ENCODE data around the gene SPSB4. TPM values are rescaled to one million over a fixed set of nuclear protein-coding genes. Genes with fewer than 3 reads are reported as not detected.

Gene SPSB4
- total and polyA plus RNA-seq, 10 donors, result 0.87 to 10.7 (median 5.9) TPM

DNA sequence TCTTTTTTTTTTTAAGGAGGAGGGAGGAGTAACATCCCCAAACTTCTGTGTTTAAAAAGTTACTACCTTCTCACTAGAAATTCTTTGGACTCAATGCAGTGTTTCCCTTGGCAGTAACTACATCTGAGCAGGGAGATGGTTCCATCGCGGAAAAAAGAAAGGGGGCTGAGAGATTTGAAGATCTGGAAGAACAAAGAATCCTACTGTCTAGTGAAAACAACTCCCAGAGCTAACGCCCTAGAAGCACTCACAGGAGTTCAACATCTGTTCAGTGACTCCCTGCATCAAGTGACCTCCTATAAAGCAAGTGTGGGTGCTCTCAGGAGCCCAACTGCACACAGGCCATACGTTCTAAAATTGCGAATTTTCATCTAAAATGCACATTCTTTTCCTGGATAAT lies 113.7 kb downstream of the SPSB4 start:
- H3K36me3 ChIP-seq, result no peaks in the 10 kb centered on the region
- no peak overlapping the region for H3K27ac ChIP-seq
- H3K4me3 ChIP-seq, result no peak overlapping the region
- intact Hi-C loops (cut with DNase I; ENCODE audit: low total_unique reads), result no loop called here
- H3K4me1 ChIP-seq, result no peaks in the 10 kb centered on the region
- H3K27me3 ChIP-seq (replicated peaks in 1 of 7), result no peaks in the 10 kb centered on the region
- WGBS, 5 donors, result 79 to 88% (median 81%) methylated on average over 5 of the region's 5 CpGs
- DNase-seq, result no peak
- peaks cover 0 to 29% (median 16%) of the 10 kb centered on the region in 8 donors for H3K9me3 ChIP-seq
- TF ChIP-seq POLR2AphosphoS5 (IDR thresholded peaks at IDR 0.05) (no peak), POLR2A (IDR thresholded peaks at IDR 0.05) (no peak)
- TF ChIP-seq, protein P1, sequence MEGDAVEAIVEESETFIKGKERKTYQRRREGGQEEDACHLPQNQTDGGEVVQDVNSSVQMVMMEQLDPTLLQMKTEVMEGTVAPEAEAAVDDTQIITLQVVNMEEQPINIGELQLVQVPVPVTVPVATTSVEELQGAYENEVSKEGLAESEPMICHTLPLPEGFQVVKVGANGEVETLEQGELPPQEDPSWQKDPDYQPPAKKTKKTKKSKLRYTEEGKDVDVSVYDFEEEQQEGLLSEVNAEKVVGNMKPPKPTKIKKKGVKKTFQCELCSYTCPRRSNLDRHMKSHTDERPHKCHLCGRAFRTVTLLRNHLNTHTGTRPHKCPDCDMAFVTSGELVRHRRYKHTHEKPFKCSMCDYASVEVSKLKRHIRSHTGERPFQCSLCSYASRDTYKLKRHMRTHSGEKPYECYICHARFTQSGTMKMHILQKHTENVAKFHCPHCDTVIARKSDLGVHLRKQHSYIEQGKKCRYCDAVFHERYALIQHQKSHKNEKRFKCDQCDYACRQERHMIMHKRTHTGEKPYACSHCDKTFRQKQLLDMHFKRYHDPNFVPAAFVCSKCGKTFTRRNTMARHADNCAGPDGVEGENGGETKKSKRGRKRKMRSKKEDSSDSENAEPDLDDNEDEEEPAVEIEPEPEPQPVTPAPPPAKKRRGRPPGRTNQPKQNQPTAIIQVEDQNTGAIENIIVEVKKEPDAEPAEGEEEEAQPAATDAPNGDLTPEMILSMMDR (IDR thresholded peaks at IDR 0.05 in 8 of 11, conservative IDR thresholded peaks at IDR 0.05 in 3 of 11), result no peak

DNA sequence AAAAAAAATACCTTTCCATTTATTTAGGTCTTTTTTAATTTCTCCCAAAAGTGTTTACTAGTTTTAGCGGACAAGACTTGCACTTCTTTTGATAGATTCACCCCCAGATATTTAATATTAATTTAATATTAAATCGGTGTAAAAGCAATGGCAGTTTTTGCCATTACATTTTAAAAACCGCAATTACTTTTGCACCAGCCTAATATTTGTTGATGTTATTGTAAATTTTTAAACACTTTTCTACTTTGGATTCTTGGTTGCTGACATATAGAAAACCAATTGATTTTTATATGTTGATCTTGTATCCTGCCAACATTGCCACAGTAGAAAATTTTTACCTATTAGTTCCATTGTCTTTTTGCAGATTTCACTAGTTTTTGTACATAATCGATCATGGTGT lies 116.5 kb downstream of the SPSB4 start:
- intact Hi-C loops (cut with DNase I; ENCODE audit: low total_unique reads), result no loop called here
- Histone ChIP-seq H3K36me3 (no peaks in the 10 kb centered on the region), H3K27ac (no peak overlapping the region), H3K9me3 (peaks cover 0 to 12% (median 0%) of the 10 kb centered on the region in 8 donors), H3K4me3 (no peak overlapping the region), H3K4me1 (no peaks in the 10 kb centered on the region), H3K27me3 (replicated peaks in 1 of 7) (no peaks in the 10 kb centered on the region)
- TF ChIP-seq, protein P1 (IDR thresholded peaks at IDR 0.05 in 8 of 11, conservative IDR thresholded peaks at IDR 0.05 in 3 of 11), result no peak
- TF ChIP-seq POLR2A (IDR thresholded peaks at IDR 0.05) (no peak), POLR2AphosphoS5 (IDR thresholded peaks at IDR 0.05) (no peak)
- 91 to 96% (median 94%) methylated on average over 4 of the region's 4 CpGs for WGBS, 5 donors
- no peak for DNase-seq

DNA sequence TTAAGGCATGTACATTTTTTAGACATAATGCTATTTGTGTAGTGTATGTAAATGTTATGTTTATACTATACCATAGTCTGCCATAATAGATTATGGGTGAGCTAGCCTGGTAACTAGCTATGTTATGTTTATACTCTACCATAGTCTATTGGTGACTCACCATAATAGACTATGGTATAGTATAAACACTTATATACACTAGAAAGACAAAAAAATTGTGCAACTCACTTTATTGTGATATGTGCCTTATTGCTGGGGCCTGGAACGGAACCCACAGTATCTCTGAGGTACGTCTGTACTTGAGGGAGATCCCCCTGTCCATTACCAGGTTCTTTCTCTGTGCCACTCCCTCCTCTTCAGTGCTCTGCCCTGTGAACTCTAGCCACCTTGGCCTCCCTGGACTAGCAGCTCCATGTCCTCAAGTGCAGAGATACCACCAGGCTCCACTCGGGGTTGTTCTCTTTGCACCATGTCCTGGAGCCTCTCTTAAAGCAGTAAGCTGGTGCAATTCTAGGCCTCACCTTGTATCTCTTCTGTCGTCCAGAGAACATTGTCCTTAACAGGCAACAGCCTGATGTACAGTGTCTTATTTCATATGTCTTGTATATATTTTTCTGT lies 119.6 kb downstream of the SPSB4 start:
- intact Hi-C loops (cut with DNase I; ENCODE audit: low total_unique reads), result no loop called here
- no peak for DNase-seq
- no peaks in the 10 kb centered on the region for H3K36me3 ChIP-seq
- H3K4me1 ChIP-seq, result no peaks in the 10 kb centered on the region
- WGBS, 5 donors, result 82 to 95% (median 89%) methylated on average over 4 of the region's 4 CpGs
- peaks cover 0 to 6% (median 0%) of the 10 kb centered on the region in 7 donors for H3K27me3 ChIP-seq (replicated peaks in 1 of 7)
- peaks cover 0 to 12% (median 0%) of the 10 kb centered on the region in 8 donors for H3K9me3 ChIP-seq
- no peak overlapping the region for H3K27ac ChIP-seq
- TF ChIP-seq, protein P1 (IDR thresholded peaks at IDR 0.05 in 8 of 11, conservative IDR thresholded peaks at IDR 0.05 in 3 of 11), result no peak
- no peak for TF ChIP-seq POLR2AphosphoS5 (IDR thresholded peaks at IDR 0.05)
- TF ChIP-seq POLR2A (IDR thresholded peaks at IDR 0.05), result no peak
- no peak overlapping the region for H3K4me3 ChIP-seq

DNA sequence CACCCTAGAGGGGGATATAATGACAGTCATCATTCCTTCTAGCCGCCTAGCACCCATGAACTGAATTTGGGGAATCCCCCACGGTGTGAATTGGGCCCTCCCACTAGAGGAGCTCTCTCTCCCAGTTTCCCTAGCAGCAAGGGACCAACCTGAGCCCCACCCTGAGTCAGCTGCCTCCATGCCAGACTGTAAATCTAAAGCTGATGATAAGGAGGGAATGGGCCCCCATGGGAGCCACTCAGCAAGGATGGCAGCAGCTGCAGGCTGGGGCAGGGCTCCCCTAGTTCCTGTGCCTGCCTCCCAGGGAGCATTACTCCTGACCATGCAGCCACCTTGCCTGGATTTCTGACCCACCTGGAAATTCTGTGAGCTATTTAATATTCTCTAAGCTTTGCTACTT lies 123.5 kb downstream of the SPSB4 start:
- H3K9me3 ChIP-seq, result peaks cover 0 to 6% (median 1%) of the 10 kb centered on the region in 8 donors
- DNase-seq, result no peak
- TF ChIP-seq, protein P1 (IDR thresholded peaks at IDR 0.05 in 8 of 11, conservative IDR thresholded peaks at IDR 0.05 in 3 of 11), result no peak
- TF ChIP-seq POLR2AphosphoS5 (IDR thresholded peaks at IDR 0.05), result no peak
- TF ChIP-seq POLR2A (IDR thresholded peaks at IDR 0.05), result no peak
- H3K27ac ChIP-seq, result no peak overlapping the region
- intact Hi-C loops (cut with DNase I; ENCODE audit: low total_unique reads), result no loop called here
- no peaks in the 10 kb centered on the region for H3K36me3 ChIP-seq
- no peaks in the 10 kb centered on the region for H3K4me1 ChIP-seq
- 52 to 63% (median 63%) methylated on average over 2 of the region's 2 CpGs for WGBS, 5 donors
- H3K4me3 ChIP-seq, result no peak overlapping the region
- peaks cover 0 to 6% (median 0%) of the 10 kb centered on the region in 7 donors for H3K27me3 ChIP-seq (replicated peaks in 1 of 7)
